ENCODE measurements around the gene CERS1.
A peak's percentile ranks its signal among the peaks of the same experiment; 100 is the strongest.

The CERS1 gene

DNA sequence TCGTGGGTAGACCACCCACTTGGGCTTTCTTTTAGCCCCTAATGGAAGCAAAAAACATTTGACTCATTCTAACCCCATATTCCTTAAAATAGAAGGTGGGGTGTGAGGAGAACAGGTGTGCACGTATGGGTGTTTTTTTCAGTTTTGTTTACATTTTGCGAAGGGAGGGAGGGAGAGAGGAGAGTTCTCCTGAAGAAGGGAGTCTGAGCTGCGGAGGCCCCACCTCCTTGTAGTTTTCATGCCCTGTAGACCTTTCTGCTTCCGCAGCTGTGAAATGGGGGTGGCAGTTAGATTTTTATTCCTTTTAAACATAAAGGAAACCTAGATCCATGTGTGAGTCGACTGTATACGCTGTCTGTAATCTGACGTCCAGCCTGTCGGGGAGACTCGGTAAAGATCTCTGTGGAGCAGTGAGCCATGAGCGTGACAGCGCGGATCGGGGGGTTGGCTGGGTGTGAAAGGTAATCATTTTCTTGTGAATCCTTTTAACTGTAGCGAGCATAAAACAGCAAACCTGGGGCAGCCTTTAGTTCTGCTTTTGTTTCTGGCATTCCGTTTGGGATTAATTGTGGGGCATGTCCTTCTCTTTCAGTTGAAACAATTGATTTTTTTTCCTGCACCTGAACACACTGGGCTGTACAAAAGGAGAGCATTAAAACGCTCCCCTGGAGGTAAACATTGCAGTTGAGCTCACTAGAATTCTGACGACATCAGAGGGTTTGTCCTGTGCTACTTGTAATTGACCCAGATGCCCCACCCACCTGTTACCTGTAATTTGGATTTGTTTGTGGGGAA, 61.9 kb downstream of the CERS1 start:
- DNase-seq: no peak

DNA sequence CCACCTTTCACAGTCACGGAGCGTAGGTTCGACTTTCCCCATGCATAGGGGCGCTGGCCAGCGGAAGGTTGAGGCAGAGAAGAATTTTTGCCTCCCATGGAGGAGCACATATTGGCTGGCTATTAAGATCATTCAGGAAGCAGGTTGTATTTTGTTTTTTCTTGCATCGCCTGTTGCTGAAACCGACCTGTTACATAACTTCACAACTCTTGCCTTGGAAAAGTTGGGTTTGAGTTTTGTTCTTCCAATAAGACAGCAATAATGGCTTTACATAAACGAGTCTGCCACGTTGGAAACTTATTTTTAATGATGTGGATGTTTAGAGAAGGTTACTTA, 62.8 kb downstream of the CERS1 start:
- no peak for DNase-seq

DNA sequence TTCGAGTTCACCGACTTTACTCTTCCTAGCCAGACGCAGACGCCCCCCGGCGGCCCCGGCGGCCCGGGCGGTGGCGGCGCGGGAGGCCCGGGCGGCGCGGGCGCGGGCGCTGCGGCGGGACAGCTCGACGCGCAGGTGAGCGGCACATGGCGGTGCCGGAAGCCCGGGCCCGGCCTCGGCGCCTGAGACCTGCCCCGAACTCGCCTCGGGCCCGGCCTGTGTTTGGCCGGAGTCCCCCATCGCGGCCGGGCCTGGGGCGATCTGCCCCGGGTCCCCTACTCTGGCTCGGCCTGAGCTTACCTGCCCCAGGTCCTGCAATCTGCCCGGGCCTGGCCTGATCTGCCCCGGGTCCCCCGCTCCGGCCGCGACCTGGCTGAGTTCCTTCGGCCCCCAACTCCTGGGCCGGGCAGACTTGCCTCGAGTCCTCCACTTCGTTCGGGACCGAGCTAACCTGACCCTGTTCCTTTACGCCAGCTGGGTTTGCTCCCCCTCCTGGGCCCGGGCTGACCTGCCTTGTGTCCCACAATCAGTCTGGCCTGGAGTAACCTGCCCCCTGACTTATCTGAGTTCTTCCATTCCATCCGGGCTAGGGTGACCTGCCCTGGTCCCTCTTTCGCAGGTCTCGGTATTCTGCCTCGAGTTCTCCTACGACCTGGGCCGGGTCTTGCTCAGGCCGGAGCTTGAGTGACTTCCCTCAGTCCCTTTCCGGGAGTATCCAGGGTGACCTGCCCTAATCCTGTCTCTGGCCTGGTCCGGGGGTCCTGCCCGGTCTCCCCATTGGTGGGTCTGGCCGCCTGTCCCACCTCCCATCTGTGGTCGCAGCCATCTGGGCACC, 63.4 kb downstream of the CERS1 start:
- no peak for DNase-seq

DNA sequence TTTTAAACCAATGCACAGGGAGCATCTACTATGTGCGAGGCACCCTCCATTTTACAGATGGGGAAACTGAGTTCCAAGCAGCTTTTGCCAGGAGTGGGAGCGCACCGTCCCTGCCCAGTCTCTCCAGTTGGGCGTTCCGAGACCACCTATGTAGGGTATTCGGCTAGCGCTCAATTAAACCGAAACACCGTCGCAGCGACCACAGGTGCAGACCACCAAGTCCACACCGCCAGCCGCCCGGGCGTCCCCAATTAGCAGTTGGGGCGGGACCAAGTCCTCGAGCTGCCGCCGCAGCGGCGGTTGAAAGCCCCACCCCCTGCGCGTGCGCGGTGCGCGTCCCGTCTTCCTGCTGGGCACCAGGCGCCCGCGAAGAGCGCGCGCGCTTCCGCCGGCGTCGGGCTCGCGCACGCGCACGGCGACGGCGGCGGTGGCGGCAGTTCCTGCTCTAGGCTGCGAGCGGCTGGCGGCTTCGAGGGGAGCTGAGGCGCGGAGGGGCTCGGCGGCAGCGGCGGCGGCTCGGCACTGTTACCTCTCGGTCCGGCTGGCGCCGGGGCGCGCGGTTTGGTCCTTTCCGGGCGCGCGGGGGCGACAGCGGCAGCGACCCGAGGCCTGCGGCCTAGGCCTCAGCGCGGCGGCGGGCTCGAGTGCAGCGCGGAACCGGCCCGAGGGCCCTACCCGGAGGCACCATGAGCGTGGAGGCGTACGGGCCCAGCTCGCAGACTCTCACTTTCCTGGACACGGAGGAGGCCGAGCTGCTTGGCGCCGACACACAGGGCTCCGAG, 64.2 kb downstream of the CERS1 start, which contains the start of gene UPF1:
Gene UPF1, plus strand, starts transcription at position 436 of the 782 bp plus-strand sequence. Its CDS starts 251 bp downstream, at position 687.
- DNase-seq: peak; percentile 92

DNA sequence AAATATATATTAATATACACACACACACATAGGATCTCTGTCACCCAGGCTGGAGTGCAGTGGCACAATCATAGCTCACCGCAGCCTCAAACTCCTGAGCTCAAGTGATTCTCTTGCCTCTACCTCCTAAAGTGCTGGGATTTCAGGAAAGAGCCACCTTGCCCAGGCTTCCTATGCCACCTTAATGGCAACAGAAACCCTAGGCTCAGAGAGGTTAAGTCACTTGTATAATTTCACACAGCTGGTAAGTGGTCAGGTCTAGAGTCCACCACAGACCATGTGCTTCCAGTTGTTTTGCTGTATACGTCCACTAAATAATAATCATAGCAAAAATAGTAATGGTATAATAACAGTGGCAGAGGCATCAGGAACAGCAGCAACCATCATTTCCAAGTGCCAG, 65.5 kb downstream of the CERS1 start:
- DNase-seq: no peak

DNA sequence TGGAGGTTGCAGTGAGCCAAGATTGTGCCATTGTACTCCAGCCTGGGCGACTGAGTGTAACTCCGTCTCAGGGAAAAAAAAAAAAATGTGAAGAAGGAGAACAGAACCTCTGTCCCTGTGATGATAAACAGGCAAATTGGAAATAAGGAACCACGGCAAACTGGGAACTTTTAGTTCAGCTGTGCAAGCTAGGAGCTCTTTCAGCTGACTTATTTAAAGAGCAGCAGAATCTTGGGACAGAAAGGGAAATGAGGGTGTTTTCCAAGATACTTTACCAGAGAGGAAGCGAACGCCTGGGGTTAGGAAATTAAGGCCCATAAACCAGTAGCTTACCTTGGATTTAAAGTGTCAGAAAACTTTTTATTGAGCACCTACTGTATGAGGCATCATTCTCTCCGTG, 67.2 kb downstream of the CERS1 start:
- DNase-seq: no peak

All from fibroblast of skin of right biceps (primary cell).